GM19463 (cell line): ENCODE results near the gene ELK4.

Experiments used
- ATAC-seq: cut with Tn5 transposase; IDR thresholded peaks from one replicate; pipeline ENCODE4 v1.9.1; 2021; ENCODE audit warnings: mild to moderate bottlenecking, moderate library complexity; ENCODE audit not compliant: unreplicated experiment

ELK4 gene

GRCh38 chr1:205631010-205631767 lies 622 bp downstream of the ELK4 start:
- peak; percentile 56 for ATAC-seq

- ATAC-seq: no peak
These were observed 1.2 kb downstream of the ELK4 start for GRCh38 chr1:205630651-205631009.

GRCh38 chr1:205630241-205630640 lies 1.6 kb downstream of the ELK4 start:
- ATAC-seq: no peak

GRCh38 chr1:205629751-205630150 lies 2.1 kb downstream of the ELK4 start:
- no peak for ATAC-seq

- ATAC-seq: no peak
These were observed 3.9 kb downstream of the ELK4 start for GRCh38 chr1:205627956-205628355.

GRCh38 chr1:205626216-205626615 lies 5.6 kb downstream of the ELK4 start:
- ATAC-seq: no peak

GRCh38 chr1:205623646-205624045 lies 8.2 kb downstream of the ELK4 start:
- ATAC-seq: no peak

- no peak for ATAC-seq
These were observed 11.5 kb downstream of the ELK4 start for GRCh38 chr1:205620269-205620668.

- no peak for ATAC-seq
These were observed 12.4 kb downstream of the ELK4 start for GRCh38 chr1:205619376-205619775.

GRCh38 chr1:205616563-205617293 lies 15.1 kb downstream of the ELK4 start:
- ATAC-seq: peak; percentile 88

- ATAC-seq: no peak
These were observed 16.0 kb downstream of the ELK4 start for GRCh38 chr1:205615789-205616188.

GRCh38 chr1:205613854-205614412 lies 17.9 kb downstream of the ELK4 start:
- no peak for ATAC-seq

GRCh38 chr1:205612556-205612955 lies 19.3 kb downstream of the ELK4 start:
- no peak for ATAC-seq

- no peak for ATAC-seq
These were observed 19.7 kb downstream of the ELK4 start for GRCh38 chr1:205612104-205612503.

GRCh38 chr1:205610901-205611466 lies 20.8 kb downstream of the ELK4 start:
- no peak for ATAC-seq

GRCh38 chr1:205610036-205610435 lies 21.8 kb downstream of the ELK4 start:
- no peak for ATAC-seq

- ATAC-seq: no peak
These were observed 26.8 kb downstream of the ELK4 start for GRCh38 chr1:205604825-205605505.

- ATAC-seq: no peak
These were observed 27.8 kb downstream of the ELK4 start for GRCh38 chr1:205604059-205604458.

- ATAC-seq: no peak
These were observed 30.6 kb downstream of the ELK4 start for GRCh38 chr1:205601205-205601604.

GRCh38 chr1:205600085-205600484 lies 31.7 kb downstream of the ELK4 start:
- peak; percentile 77 for ATAC-seq

- no peak for ATAC-seq
These were observed 32.2 kb downstream of the ELK4 start for GRCh38 chr1:205599669-205600042.
